Liver (tissue), 3 donors: Measurements from ENCODE around the gene CTNNBL1.

ENCODE experiments used
- FOXA1 ChIP-seq: IDR thresholded peaks from 2 replicates; pipeline ENCODE4 v1.6.1; 2016; ENCODE audit warnings: antibody characterized with exemption
- FOXA2 ChIP-seq: IDR thresholded peaks from 2 replicates; pipeline ENCODE4 v1.6.1; 2016; ENCODE audit warnings: antibody characterized with exemption
- HNF4G ChIP-seq: IDR thresholded peaks from 2 replicates; pipeline ENCODE4 v1.6.1; 2016; ENCODE audit warnings: antibody characterized with exemption
- NR2F2 ChIP-seq: IDR thresholded peaks from 2 replicates; pipeline ENCODE4 v1.6.1; 2016; ENCODE audit warnings: antibody characterized with exemption
- RXRA ChIP-seq, 2 donors: IDR thresholded peaks; 2 replicates each; pipeline ENCODE4 v1.6.1; 2017 to 2018; ENCODE audit warnings: antibody characterized with exemption in 2 of 2, mild to moderate bottlenecking in 1 of 2
- SP1 ChIP-seq: IDR thresholded peaks from 2 replicates; pipeline ENCODE4 v1.6.1; 2018; ENCODE audit warnings: antibody characterized with exemption, mild to moderate bottlenecking
- TAF1 ChIP-seq: conservative IDR thresholded peaks from 2 replicates; pipeline ENCODE4 v1.6.1; 2016; ENCODE audit warnings: antibody characterized with exemption, mild to moderate bottlenecking
- YY1 ChIP-seq: IDR thresholded peaks from 2 replicates; pipeline ENCODE4 v1.6.1; 2016; ENCODE audit warnings: antibody characterized with exemption, mild to moderate bottlenecking
- TF ChIP-seq, protein P1 (sequence below): IDR thresholded peaks from 2 replicates; pipeline ENCODE4 v1.6.1; 2016; ENCODE audit warnings: antibody characterized with exemption
- TF ChIP-seq, protein P2 (sequence below): IDR thresholded peaks from 2 replicates; pipeline ENCODE4 v1.6.1; 2016; ENCODE audit warnings: antibody characterized with exemption
- TF ChIP-seq, protein P3 (sequence below): IDR thresholded peaks from 2 replicates; pipeline ENCODE4 v1.6.1; 2016; ENCODE audit warnings: antibody characterized with exemption, mild to moderate bottlenecking
- TF ChIP-seq, protein P4 (sequence below): fragments of 150-350 bp; IDR thresholded peaks from 2 replicates; pipeline ENCODE4 v1.5.1; 2017; ENCODE audit warnings: improper control_type of control experiment, low read depth, low read length; ENCODE audit not compliant: missing input control
- TF ChIP-seq, protein P5 (sequence below): IDR thresholded peaks from 2 replicates; pipeline ENCODE4 v1.6.1; 2016; ENCODE audit warnings: antibody characterized with exemption
- donor health status: healthy.
- donor health status: healthy.

DNA sequence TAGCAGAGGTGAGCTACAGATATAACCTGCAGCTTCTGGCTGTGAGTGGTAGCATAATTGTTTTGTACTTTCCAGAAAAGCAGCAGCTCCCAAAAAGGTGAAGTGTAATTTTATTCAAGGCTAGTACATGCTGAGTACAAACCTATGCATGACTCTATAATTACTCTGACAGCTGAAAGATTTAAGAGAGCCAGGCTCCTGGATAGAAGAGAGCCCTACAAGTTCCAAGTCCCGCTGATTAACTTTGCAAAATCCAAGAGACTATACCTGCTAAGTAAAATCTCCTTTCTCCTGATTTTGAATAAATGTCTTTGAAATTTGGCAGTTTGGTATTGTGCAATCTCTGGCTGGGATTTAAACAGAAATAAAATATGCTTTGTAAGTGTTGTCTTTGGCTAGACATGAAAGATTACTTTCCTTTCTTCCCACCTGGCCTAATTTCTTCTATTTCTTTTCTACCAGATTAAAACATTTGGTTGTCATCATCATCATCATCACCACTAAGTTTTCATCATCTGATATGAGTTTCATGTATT lies 79.5 kb downstream of the CTNNBL1 start:
- TF ChIP-seq, protein P1, sequence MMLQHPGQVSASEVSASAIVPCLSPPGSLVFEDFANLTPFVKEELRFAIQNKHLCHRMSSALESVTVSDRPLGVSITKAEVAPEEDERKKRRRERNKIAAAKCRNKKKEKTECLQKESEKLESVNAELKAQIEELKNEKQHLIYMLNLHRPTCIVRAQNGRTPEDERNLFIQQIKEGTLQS, result no peak
- TF ChIP-seq RXRA (IDR thresholded peaks at IDR 0.05) (no peak), FOXA2 (no peak), SP1 (no peak), NR2F2 (no peak), YY1 (no peak), HNF4G (no peak), FOXA1 (no peak), TAF1 (no peak)
- TF ChIP-seq, protein P2, sequence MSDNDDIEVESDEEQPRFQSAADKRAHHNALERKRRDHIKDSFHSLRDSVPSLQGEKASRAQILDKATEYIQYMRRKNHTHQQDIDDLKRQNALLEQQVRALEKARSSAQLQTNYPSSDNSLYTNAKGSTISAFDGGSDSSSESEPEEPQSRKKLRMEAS, result no peak
- TF ChIP-seq, protein P3, sequence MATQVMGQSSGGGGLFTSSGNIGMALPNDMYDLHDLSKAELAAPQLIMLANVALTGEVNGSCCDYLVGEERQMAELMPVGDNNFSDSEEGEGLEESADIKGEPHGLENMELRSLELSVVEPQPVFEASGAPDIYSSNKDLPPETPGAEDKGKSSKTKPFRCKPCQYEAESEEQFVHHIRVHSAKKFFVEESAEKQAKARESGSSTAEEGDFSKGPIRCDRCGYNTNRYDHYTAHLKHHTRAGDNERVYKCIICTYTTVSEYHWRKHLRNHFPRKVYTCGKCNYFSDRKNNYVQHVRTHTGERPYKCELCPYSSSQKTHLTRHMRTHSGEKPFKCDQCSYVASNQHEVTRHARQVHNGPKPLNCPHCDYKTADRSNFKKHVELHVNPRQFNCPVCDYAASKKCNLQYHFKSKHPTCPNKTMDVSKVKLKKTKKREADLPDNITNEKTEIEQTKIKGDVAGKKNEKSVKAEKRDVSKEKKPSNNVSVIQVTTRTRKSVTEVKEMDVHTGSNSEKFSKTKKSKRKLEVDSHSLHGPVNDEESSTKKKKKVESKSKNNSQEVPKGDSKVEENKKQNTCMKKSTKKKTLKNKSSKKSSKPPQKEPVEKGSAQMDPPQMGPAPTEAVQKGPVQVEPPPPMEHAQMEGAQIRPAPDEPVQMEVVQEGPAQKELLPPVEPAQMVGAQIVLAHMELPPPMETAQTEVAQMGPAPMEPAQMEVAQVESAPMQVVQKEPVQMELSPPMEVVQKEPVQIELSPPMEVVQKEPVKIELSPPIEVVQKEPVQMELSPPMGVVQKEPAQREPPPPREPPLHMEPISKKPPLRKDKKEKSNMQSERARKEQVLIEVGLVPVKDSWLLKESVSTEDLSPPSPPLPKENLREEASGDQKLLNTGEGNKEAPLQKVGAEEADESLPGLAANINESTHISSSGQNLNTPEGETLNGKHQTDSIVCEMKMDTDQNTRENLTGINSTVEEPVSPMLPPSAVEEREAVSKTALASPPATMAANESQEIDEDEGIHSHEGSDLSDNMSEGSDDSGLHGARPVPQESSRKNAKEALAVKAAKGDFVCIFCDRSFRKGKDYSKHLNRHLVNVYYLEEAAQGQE, result no peak
- TF ChIP-seq, protein P4, sequence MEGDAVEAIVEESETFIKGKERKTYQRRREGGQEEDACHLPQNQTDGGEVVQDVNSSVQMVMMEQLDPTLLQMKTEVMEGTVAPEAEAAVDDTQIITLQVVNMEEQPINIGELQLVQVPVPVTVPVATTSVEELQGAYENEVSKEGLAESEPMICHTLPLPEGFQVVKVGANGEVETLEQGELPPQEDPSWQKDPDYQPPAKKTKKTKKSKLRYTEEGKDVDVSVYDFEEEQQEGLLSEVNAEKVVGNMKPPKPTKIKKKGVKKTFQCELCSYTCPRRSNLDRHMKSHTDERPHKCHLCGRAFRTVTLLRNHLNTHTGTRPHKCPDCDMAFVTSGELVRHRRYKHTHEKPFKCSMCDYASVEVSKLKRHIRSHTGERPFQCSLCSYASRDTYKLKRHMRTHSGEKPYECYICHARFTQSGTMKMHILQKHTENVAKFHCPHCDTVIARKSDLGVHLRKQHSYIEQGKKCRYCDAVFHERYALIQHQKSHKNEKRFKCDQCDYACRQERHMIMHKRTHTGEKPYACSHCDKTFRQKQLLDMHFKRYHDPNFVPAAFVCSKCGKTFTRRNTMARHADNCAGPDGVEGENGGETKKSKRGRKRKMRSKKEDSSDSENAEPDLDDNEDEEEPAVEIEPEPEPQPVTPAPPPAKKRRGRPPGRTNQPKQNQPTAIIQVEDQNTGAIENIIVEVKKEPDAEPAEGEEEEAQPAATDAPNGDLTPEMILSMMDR, result no peak
- TF ChIP-seq, protein P5, sequence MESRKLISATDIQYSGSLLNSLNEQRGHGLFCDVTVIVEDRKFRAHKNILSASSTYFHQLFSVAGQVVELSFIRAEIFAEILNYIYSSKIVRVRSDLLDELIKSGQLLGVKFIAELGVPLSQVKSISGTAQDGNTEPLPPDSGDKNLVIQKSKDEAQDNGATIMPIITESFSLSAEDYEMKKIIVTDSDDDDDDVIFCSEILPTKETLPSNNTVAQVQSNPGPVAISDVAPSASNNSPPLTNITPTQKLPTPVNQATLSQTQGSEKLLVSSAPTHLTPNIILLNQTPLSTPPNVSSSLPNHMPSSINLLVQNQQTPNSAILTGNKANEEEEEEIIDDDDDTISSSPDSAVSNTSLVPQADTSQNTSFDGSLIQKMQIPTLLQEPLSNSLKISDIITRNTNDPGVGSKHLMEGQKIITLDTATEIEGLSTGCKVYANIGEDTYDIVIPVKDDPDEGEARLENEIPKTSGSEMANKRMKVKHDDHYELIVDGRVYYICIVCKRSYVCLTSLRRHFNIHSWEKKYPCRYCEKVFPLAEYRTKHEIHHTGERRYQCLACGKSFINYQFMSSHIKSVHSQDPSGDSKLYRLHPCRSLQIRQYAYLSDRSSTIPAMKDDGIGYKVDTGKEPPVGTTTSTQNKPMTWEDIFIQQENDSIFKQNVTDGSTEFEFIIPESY, result no peak
